HG03460 (cell line): ENCODE measurements around the gene MAP3K5.
A peak's percentile ranks its signal among the peaks of the same experiment; 100 is the strongest.

ENCODE experiments used
- ATAC-seq: cut with Tn5 transposase; IDR thresholded peaks from one replicate; pipeline ENCODE4 v1.9.1; 2021; ENCODE audit not compliant: unreplicated experiment

MAP3K5 gene

DNA sequence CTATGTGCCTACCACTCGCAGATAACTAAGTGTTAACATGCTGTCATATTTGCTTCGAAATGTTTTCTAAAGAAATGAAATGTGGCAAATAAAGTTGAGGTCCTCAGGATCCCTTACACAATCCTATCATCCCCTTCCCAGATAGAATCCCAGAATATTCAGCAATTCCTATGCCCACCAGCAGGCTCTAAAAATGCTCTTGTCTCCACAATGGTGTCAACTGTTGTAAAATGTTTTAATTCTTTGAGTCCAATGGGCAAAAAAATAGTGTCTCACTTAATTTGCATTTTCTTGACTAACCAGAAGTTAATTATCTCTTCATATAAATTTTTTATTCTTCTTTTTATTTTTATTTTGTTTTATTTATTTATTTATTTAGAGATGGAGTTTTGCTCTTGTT, 138.2 kb downstream of the MAP3K5 start:
- ATAC-seq: no peak

DNA sequence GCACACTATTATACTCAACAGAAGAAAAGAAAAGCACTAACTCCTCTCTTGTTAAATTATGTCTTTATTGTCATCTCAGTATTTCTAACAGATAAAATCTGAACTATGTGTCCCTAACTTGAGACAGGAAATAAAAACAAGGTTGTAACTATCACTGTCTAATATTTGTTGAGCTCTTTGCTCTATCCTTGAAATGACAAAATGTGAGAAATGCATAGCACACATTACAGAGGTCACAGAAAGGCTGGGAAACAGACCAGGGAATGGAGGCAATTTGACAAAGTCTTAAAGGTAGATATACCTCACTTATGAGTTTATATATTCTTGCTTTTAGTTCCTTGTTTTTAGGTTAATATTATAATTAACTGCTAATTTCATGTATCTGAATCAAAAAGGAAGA, 139.6 kb downstream of the MAP3K5 start:
- no peak for ATAC-seq

DNA sequence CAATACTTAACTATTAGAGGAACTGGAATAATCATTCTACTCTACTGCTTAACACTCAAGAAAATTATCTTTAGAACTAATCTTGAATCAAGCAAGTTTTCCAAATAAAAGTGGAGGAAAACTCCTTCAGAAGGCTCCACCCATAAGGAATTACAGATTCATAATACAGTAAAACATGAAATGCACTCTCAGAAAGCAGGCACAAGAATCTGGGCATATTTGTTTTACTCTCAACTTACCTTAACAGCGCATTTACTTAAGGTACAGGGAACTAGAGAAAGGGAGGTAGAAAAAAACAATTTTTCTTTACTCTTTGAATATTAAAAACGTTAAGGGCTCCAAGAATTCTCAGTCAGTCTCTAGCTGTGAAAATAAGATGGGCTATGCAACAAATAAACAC, 140.3 kb downstream of the MAP3K5 start:
- ATAC-seq: no peak

DNA sequence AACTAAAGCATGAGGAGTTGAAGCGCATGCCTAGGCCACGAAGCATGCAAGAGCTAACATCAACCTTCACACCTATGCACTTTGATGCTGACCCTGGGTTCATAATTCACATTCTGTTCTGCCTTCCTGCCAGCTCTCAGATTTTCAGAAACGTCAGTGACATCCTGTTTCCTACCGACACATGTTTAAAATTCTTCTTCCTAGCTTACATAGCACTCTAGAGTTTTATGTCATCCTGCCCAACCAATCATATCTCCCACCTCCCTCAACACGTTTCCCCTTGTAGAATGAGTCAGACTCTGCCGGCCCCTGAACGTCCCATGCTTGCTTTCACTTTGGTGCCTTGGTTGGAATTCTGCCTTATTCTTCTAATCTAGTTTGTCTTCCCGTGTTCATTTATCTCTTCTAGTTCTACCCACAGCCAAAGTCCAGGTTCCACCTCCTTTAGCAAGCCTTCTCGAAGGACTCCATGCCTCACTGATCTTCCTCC, 144.9 kb downstream of the MAP3K5 start:
- peak; percentile 65 for ATAC-seq

DNA sequence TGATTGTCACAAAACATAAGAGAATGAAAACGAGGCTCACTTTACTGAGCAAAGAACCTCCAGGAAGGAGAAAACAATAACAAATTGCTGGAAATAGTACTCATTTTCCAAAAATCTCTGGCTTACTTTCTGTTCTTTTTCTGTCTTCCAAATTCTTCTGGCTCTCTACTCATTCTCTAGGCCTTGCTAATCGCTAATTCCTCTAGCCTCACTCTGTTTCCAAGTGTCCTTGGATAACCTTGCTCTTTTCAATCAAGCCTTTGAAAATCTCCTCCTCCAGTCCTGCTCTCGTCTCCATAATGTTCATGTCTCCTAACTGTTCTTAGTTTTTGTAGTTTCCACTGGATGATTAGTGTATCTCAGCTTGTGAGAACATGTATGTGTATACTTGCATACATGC, 145.9 kb downstream of the MAP3K5 start:
- no peak for ATAC-seq

DNA sequence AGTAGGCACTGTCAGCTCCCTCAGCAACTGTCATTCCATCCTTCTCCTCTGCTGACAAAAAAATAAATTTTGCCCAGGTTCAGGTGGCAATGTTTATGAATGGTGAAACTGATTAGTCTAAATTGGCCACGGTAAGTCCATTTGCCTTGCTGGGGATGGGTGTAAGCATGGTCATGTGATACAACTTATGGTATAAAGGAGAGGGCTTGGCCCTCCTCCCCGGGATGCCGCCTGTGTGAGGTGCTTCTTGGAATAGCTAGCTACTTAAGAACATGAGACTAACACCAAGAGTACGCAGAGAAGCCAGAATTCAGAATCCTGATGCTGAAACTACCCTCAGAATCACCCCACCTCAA, 147.7 kb downstream of the MAP3K5 start:
- ATAC-seq: no peak

DNA sequence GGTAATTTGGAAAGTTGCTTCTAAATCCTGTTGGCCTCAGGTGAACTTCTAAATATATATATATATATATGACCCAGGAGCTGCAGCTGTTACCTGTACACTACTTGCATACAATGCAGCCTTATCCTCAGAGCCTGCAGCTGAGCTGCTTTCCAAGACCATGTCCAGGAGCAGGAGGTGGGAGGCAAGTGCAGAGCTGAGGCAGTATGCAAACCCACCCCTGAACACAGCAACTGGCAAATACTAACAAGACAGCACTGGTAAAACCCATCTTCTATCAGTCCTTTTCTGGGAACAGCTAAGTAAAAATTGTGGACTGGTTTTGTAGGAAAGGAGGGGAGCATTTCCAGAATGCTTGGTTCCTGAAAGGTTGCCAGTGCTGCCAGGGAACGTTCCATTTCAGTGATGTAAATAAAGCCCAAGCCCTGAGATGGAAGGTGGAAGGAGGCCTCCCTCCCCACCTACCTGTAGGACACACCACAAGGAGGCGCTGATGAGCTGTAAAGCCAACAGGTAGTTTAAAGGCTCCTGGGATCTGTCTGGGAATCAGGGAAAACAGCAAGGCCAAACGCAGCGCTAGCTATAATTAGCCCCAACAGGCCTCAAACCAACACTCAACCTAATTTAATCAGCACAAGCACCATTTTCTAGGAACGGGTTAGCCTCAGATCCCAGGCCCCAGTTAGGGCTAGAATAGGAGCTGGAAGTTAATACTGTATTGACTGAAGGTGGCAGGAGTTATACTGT, 148.3 kb downstream of the MAP3K5 start:
- no peak for ATAC-seq

DNA sequence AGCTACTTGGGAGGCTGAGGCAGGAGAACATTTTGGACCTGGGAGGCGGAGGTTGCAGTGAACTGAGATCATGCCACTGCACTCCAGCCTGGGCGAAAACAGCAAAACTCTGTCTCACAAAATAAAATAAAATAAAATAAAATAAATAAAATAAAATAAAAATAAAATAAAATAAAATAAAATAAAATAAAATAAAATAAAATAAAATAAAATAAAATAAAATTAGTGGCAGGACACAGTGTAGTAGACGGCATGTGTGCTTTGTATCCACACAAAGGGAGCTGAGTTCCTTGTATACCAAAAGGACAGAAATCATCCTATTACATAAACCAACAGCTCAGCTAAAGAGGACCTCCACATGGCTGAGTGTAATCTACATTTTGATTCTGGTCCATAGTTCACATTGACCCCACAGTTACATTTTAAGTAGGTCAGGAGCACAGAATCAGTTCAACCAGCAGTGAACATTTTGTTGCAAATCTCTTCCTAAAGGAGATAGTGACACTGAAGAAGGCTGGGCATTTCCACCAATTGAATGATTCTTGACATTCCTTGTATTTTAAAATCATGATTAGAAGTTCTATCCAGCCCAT, 150.3 kb downstream of the MAP3K5 start:
- no peak for ATAC-seq

DNA sequence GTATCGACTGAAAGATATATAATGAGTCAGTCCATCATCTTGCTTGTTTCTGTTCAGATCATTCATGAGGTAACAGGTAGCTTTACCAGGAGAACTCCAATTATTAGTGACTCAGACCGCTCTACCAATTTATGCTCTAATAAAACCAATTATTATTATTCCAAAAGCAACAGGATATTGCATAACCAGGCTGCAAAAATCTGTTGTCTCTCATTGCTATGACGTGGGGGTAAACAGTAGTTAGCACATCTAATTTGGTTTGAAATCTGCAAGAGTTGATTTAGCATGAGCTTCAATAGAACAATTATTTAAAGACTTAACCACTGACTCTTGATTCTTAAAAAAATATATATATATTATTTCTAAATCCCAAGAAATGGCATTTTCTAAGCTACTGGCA, 151.1 kb downstream of the MAP3K5 start:
- no peak for ATAC-seq

DNA sequence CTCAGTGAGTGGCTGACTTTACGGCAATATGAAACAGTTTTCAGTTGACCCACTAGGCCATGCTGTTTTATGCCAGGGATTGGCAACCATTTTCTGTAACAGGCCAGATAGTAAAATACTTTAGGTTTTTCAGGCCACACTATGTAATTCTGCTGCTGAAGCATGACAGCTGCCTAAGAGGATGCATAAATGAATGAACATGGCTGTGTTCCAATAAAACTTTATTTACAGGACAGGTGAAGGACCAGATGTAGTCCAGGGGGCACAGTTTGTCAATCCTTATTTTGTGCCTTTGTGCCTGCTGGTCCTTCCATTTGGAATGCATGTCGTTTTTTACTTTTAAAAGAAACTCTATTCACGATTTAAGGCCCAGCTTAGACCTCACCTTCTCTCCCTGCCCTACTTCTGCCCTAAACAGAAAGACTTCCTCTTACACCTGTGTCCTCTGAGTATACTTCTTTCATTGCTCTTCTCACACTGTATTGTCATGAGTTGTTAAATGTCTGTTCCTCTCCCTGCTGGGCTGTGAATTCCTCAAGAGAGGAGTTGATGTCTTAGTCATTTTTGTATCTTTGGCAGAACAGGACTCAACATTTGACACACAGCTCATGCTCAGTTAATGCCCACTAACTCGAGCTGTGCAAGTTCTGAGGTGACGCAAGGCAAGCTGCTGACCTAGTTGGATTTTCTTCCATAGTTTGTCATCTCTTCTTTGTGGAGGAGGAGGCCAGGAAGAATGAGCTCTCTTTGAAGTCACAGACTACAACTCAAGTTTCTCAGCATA, 152.0 kb downstream of the MAP3K5 start:
- no peak for ATAC-seq

DNA sequence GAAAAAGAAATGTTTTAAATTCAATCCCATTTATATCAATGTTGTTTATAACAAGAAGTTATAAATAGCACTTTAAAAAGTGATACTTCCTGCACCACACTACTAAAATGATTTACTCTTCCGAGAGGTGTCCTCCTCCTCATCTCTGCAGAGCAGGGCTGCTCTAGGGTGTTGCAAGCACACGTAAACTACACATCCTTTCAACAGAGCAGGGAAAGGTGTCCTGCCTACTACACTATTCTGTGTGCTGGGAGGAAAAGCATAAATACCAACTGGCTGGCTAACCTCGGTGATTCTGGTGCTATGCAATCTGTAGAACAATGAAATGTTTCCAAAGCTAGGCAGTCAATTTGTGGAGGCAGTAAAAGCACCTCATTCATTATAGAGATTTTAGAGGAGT, 152.6 kb downstream of the MAP3K5 start:
- ATAC-seq: no peak

DNA sequence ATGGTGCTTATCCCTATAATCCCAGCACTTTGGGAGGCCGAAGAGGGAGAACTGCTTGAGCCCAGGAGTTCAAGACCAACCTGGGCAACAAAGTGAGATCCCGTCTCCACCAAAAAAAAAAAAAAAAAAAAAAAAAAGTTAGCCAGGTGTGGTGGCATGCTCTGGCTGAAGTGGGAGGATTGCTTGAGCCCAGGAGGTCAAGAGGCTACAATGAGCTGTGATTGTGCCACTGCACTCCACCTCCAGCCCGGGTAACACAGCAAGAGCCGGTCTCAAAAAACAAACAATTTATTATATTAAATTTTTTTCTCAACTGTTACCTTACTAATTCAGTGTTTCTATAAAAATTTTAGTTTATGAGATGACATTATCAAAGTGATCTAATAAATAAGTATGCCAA, 156.7 kb downstream of the MAP3K5 start:
- no peak for ATAC-seq

DNA sequence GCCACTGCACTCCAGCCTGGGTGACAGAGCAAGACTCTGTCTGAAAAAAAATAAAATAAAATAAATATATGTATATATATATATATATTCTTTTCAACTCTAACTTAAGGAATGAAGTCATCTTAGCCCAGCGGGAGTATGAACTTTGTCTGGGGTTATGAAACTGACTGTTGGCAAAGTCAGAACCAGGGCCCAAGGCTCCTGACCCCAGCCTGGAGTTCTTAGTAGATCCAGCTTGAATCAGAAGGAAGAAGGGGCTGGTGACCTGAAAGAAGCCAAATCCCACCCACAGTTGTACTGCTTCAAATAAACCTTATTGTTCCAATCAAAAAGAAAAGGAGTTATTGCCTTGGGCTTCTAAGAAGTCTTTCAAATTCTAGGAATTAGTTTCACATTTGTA, 158.9 kb downstream of the MAP3K5 start:
- no peak for ATAC-seq

DNA sequence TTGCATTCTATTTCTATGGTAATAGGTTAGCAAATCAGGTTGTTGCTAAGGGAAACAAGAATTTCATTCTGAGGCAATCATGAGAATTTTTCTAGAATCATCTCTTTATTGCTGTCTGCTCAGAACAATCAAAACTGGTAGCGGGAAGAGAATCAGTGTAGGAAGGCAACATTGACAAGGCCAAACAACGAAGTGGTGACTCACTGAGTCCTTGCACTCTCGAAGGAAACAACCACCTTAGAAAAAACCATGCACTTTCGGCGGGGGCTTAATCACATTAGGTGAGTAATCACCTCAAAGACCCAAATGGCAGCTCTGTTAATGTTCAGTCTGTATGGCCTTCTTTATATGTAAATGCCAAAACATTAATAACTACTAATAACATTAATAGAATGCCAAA, 163.3 kb downstream of the MAP3K5 start:
- no peak for ATAC-seq

DNA sequence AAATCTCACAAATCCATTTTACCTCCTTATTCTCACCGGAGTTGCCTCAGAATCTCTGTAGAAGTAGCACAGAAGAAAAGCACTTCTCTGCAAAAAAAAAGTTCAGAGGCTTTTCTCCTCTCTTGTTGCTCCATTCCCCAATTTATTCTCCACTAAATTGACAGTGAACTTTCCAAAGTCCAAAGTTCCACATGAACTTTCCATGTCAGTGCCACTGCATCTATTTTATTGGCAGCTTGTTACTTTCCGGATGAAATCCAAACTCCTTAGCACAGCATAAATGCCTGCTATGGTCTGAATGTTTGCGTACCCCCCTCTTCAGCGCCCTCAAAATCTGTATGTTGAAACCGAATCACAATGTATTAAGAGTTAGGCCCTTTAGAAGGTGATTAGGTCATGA, 165.1 kb downstream of the MAP3K5 start:
- ATAC-seq: no peak

DNA sequence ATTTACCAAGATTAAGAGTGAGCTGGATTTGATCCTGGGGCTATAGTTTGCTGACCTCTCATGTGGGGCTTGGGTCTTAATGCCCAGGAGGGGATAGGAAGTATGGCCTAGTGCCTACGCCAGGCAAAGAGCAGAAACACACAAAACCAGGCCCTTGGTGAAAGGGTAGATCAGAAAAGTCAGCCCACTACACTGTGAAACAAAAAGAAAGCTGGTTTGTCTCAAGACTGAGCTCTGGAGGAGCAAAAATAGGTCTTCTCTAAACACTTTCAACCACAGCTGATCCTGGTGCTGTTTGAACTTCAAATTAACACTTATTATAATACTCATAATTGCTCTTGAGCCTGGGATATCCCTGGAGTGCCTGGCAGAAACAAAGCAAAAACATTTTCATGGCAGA, 167.0 kb downstream of the MAP3K5 start:
- no peak for ATAC-seq

DNA sequence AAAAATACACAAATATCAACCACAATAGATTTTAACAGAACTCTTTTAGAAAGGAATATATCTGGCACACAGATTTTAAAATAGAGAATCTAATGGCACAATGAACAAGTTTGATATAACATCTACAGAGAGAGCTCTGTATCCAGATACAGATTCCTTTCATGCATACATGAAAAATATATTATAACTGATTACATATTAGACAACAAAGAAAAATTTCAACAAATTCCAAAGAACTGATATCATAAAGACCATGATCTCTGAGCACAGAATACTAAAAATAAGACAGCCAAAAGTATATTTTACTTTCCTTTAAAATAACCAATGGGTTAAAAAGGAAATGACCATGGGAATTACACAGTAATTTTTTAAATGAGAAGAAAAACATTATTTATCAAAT, 167.9 kb downstream of the MAP3K5 start:
- ATAC-seq: no peak

DNA sequence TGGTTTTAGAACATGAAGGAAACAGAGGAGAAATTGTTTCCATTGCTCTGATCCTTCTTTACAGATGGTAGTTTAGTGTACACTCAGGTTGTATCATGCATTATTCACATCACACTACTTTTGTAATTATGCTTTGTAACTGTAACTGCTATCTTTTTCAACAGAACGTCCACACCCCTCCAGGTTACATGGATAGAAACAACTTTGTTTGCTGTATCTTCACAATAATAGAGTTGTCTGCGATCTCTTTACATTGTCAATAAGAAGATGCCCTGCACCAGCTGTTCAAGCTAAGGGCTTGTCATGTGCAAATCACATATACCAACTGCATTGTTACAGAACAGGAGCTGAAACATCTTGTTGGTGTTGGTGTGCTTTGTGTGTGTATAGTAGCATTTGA, 174.2 kb downstream of the MAP3K5 start:
- no peak for ATAC-seq

DNA sequence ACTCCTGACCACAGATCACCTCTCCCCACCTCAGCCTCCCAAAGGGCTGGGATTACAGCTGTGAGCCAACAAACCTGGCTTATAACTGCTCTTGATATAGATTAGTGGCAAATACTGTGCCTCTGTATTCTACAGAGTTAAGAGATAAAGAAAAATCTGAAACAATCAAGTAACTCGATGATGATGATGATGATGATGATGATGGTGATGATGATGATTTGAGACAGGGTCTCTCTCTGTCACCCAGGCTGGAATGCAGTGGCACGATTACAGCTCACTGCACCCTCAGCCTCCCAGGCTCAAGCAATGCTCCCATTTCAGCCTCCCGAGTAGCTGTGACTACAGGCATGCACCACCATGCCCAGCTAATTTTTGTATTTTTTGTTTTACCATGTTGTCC, 175.8 kb downstream of the MAP3K5 start:
- ATAC-seq: no peak

DNA sequence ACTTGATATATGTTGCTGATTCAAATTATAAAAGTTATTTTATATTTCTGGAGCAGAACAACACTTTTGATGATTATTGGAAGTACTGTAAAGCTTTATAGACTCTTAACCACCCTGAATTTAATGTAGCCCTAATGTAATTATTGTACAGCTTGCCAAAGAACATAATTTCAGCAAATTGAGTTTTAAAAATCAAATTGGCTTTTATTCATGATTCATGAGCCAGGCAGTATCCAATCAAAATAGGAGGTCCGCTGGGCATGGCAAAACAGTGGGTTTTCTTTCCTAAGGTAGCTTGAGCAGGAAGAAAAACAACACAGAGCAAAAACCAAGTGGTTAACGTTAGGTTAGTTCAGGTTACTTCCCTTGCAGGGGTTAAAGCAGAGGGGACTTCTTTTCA, 177.3 kb downstream of the MAP3K5 start:
- no peak for ATAC-seq

DNA sequence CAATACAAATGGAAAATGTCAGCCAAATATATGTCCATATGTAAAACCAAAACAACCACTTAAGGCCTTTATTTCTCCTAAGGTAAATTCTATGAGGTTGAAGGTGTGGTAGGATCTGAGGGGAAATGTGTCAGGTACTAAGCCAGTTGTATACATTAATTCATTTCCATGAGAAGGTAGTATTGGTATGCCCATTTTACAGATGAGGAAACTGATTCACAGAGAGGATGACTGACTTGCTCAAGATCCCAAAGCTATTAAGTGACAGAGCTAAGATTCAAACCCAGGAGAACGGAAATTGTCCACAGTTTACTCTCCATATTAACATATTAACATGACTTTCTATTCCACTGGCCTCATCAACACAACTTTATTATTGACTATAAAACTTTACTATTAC, 177.9 kb downstream of the MAP3K5 start:
- no peak for ATAC-seq

DNA sequence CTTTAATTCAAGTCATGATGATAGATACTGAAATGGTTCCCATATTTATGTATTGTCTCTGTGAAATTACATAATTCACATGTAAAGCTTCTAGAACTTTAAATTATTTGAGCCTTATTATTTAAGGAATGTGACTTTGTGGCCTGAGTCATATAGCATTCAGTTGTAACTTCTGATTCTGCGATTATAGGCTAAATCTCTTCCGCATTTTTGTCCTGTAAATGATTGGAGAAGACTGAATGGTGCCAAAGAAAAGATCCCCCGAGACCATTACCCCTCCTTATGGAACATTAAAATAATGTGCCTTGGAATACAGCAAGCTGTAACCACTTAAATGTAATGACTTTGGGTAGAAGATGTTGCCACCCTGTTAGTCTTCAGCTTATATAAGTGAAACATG, 178.8 kb downstream of the MAP3K5 start:
- ATAC-seq: no peak
